GM19468 (cell line): ENCODE data around the gene KRT3.
"Not testable (repeated sequence)": the region's sequence is repeated elsewhere in the genome, so short reads cannot be mapped to it uniquely, and the experiment has no call there.

Source experiments
- ATAC-seq: cut with Tn5 transposase; IDR thresholded peaks from one replicate; pipeline ENCODE4 v1.9.1; 2021; ENCODE audit warnings: mild to moderate bottlenecking, moderate library complexity, moderate number of reproducible peaks; ENCODE audit not compliant: unreplicated experiment; ENCODE audit errors: extremely low read depth

KRT3 gene

GRCh38 chr12:52766351-52767019, 29.4 kb downstream of the KRT3 start:
- no peak for ATAC-seq

GRCh38 chr12:52765702-52766101, 30.2 kb downstream of the KRT3 start:
- no peak for ATAC-seq

- no peak for ATAC-seq
These were observed 31.9 kb downstream of the KRT3 start for GRCh38 chr12:52763991-52764390.

GRCh38 chr12:52763036-52763659, 32.8 kb downstream of the KRT3 start:
- ATAC-seq: no peak

- no peak for ATAC-seq
These were observed 34.1 kb downstream of the KRT3 start for GRCh38 chr12:52761802-52762201.

- ATAC-seq: not testable (repeated sequence)
These were observed 34.7 kb downstream of the KRT3 start for GRCh38 chr12:52761218-52761617.

GRCh38 chr12:52760623-52761022, 35.3 kb downstream of the KRT3 start:
- no peak for ATAC-seq

- no peak for ATAC-seq
These were observed 36.2 kb downstream of the KRT3 start for GRCh38 chr12:52759695-52760094.

GRCh38 chr12:52759218-52759617, 36.7 kb downstream of the KRT3 start:
- ATAC-seq: no peak

- ATAC-seq: no peak
These were observed 38.3 kb downstream of the KRT3 start for GRCh38 chr12:52757449-52758176.

- ATAC-seq: no peak
These were observed 39.5 kb downstream of the KRT3 start for GRCh38 chr12:52756281-52756960.

- ATAC-seq: no peak
These were observed 40.4 kb downstream of the KRT3 start for GRCh38 chr12:52755533-52755932.

GRCh38 chr12:52754135-52754534, 41.8 kb downstream of the KRT3 start:
- no peak for ATAC-seq

GRCh38 chr12:52753283-52753682, 42.6 kb downstream of the KRT3 start:
- no peak for ATAC-seq

GRCh38 chr12:52752516-52752915, 43.4 kb downstream of the KRT3 start:
- no peak for ATAC-seq

- no peak for ATAC-seq
These were observed 44.1 kb downstream of the KRT3 start for GRCh38 chr12:52751795-52752194.

- not testable (repeated sequence) for ATAC-seq
These were observed 45.4 kb downstream of the KRT3 start for GRCh38 chr12:52750532-52750931.

- ATAC-seq: no peak
These were observed 46.1 kb downstream of the KRT3 start for GRCh38 chr12:52749827-52750226.

GRCh38 chr12:52748578-52748977, 47.3 kb downstream of the KRT3 start:
- ATAC-seq: no peak

- no peak for ATAC-seq
These were observed 50.4 kb downstream of the KRT3 start for GRCh38 chr12:52745554-52745953.
